Ishikawa (cell line): Measurements from ENCODE around the gene PWP2.

Experiments
- CEBPB ChIP-seq: IDR thresholded peaks from 2 replicates; pipeline ENCODE4 v1.6.1; 2012
- CREB1 ChIP-seq: IDR thresholded peaks from 2 replicates; pipeline ENCODE4 v1.6.1; 2012; ENCODE audit warnings: low read depth
- EGR1 ChIP-seq: IDR thresholded peaks from 2 replicates; pipeline ENCODE4 v1.6.1; 2012
- EP300 ChIP-seq: IDR thresholded peaks from 2 replicates; pipeline ENCODE4 v1.6.1; 2012; ENCODE audit warnings: borderline replicate concordance
- RAD21 ChIP-seq: IDR thresholded peaks from 2 replicates; pipeline ENCODE4 v1.6.1; 2012; ENCODE audit warnings: low read depth
- TCF12 ChIP-seq: IDR thresholded peaks from 2 replicates; pipeline ENCODE4 v1.6.1; 2012; ENCODE audit warnings: low read depth
- YY1 ChIP-seq: IDR thresholded peaks from 2 replicates; pipeline ENCODE4 v1.6.1; 2012; ENCODE audit warnings: low read depth
- TF ChIP-seq, protein P1 (sequence below): IDR thresholded peaks from 2 replicates; pipeline ENCODE4 v1.6.1; 2012
- TF ChIP-seq, protein P2 (sequence below): IDR thresholded peaks from 2 replicates; pipeline ENCODE4 v1.6.1; 2012; ENCODE audit warnings: low read depth, mild to moderate bottlenecking

DNA sequence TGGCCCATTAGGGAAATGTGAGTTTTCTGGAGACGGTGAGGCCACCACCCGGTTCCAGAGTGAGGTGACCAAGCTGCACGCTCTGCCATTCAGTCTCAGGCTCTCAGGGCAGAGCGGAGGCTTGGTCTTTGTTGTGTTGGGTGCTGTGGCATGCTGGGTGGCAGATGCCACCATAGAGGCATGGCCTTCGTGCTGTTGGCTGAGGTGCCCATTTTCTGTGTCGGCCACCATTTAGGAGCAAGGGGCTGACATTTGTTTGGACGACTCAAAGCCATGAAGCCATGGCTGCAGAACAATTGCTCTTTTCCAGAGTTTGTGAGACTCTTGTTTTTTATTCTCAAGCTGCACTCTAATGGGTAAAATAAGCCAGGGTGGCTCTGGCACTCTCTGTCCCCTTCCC lies 36.8 kb upstream of the PWP2 start:
- TF ChIP-seq, protein P1, sequence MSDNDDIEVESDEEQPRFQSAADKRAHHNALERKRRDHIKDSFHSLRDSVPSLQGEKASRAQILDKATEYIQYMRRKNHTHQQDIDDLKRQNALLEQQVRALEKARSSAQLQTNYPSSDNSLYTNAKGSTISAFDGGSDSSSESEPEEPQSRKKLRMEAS = no peak
- TF ChIP-seq EP300 (no peak), YY1 (no peak), EGR1 (no peak), CREB1 (no peak), CEBPB (no peak), RAD21 (no peak), TCF12 (no peak)
- TF ChIP-seq, protein P2, sequence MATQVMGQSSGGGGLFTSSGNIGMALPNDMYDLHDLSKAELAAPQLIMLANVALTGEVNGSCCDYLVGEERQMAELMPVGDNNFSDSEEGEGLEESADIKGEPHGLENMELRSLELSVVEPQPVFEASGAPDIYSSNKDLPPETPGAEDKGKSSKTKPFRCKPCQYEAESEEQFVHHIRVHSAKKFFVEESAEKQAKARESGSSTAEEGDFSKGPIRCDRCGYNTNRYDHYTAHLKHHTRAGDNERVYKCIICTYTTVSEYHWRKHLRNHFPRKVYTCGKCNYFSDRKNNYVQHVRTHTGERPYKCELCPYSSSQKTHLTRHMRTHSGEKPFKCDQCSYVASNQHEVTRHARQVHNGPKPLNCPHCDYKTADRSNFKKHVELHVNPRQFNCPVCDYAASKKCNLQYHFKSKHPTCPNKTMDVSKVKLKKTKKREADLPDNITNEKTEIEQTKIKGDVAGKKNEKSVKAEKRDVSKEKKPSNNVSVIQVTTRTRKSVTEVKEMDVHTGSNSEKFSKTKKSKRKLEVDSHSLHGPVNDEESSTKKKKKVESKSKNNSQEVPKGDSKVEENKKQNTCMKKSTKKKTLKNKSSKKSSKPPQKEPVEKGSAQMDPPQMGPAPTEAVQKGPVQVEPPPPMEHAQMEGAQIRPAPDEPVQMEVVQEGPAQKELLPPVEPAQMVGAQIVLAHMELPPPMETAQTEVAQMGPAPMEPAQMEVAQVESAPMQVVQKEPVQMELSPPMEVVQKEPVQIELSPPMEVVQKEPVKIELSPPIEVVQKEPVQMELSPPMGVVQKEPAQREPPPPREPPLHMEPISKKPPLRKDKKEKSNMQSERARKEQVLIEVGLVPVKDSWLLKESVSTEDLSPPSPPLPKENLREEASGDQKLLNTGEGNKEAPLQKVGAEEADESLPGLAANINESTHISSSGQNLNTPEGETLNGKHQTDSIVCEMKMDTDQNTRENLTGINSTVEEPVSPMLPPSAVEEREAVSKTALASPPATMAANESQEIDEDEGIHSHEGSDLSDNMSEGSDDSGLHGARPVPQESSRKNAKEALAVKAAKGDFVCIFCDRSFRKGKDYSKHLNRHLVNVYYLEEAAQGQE = no peak
